Prostate gland (tissue), 2 donors: ENCODE measurements around the gene BLM. TPM values are rescaled to one million over a fixed set of nuclear protein-coding genes. Genes with fewer than 3 reads are reported as not detected.

Source experiments
- DNase-seq: peaks from one replicate; pipeline ENCODE4 v3.0.0-alpha.2; 2019; ENCODE audit warnings: low spot score
- H3K27ac ChIP-seq, 2 donors: fragments of 200-600 bp; sonication (generic); 2 replicates each; pipeline ENCODE4 v1.5.1; 2017 to 2019
- H3K27me3 ChIP-seq: fragments of 200-600 bp; sonication (generic); replicated peaks from 2 replicates; pipeline ENCODE4 v1.5.1; 2019; ENCODE audit not compliant: insufficient read depth
- H3K36me3 ChIP-seq, 2 donors: fragments of 200-600 bp; sonication (generic); 1 replicate in 1 of 2; 2 replicates in 1 of 2; pipeline versions ENCODE4 v1.5.1 to v1.8.1; 2017 to 2019
- H3K4me1 ChIP-seq: fragments of 200-600 bp; sonication (generic); replicated peaks from 2 replicates; pipeline ENCODE4 v1.5.1; 2019
- H3K4me3 ChIP-seq, 2 donors: fragments of 200-600 bp; sonication (generic); 2 replicates each; pipeline ENCODE4 v1.5.1; 2017 to 2019
- H3K9me3 ChIP-seq: fragments of 200-600 bp; sonication (generic); 2 replicates; pipeline ENCODE4 v1.5.1; 2017
- POLR2A ChIP-seq: fragments of 450-650 bp; IDR thresholded peaks from one replicate; pipeline ENCODE4 v1.6.1; 2016; ENCODE audit warnings: antibody characterized with exemption, mild to moderate bottlenecking
- POLR2AphosphoS5 ChIP-seq: sonication (generic); formaldehyde crosslinking; IDR thresholded peaks from one replicate; pipeline ENCODE4 v1.6.1; 2017; ENCODE audit warnings: antibody characterized with exemption
- WGBS: methylation state at CpG from one replicate; pipeline ENCODE4 v1.1.5; 2018; 5-methylcytosine and 5-hydroxymethylcytosine counted together
- intact Hi-C: fragments of 100-400 bp; cut with DNase I; formaldehyde crosslinking; loops from one replicate; pipeline ENCODE4 v1.14.2; 2022
- total RNA-seq, 2 donors: library from RNA; depleted of rRNA; stranded (reverse); fragments of >200 nt; gene quantifications; one replicate each; pipeline ENCODE4 v1.1.0, GENCODE V29; 2016
- TF ChIP-seq, protein P1 (sequence below), 4 experiments: fragments of 200-600 bp in 2 of 4; fragments of 450-650 bp in 2 of 4; sonication (generic) in 2 of 4; IDR thresholded peaks; 1 replicate in 3 of 4; 2 replicates in 1 of 4; pipeline ENCODE4 v1.5.1; 2016 to 2019; ENCODE audit warnings: antibody characterized with exemption in 4 of 4, mild to moderate bottlenecking in 2 of 4, moderate library complexity in 2 of 4

BLM gene
- total RNA-seq, 2 donors from 2014 or later = 1.4 to 4.9 TPM

GRCh38 chr15:90709278-90709677 is 7.9 kb upstream of the BLM start:
- TF ChIP-seq POLR2A (no peak), POLR2AphosphoS5 (no peak)
- TF ChIP-seq, protein P1, sequence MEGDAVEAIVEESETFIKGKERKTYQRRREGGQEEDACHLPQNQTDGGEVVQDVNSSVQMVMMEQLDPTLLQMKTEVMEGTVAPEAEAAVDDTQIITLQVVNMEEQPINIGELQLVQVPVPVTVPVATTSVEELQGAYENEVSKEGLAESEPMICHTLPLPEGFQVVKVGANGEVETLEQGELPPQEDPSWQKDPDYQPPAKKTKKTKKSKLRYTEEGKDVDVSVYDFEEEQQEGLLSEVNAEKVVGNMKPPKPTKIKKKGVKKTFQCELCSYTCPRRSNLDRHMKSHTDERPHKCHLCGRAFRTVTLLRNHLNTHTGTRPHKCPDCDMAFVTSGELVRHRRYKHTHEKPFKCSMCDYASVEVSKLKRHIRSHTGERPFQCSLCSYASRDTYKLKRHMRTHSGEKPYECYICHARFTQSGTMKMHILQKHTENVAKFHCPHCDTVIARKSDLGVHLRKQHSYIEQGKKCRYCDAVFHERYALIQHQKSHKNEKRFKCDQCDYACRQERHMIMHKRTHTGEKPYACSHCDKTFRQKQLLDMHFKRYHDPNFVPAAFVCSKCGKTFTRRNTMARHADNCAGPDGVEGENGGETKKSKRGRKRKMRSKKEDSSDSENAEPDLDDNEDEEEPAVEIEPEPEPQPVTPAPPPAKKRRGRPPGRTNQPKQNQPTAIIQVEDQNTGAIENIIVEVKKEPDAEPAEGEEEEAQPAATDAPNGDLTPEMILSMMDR (IDR thresholded peaks at IDR 0.05) = no peak
- H3K27me3 ChIP-seq = no peaks in the 10 kb centered on the region
- H3K4me1 ChIP-seq = no peaks in the 10 kb centered on the region
- no peak overlapping the region for H3K4me3 ChIP-seq
- H3K36me3 ChIP-seq = no peaks in the 10 kb centered on the region
- 54% methylated on average over 3 of the region's 3 CpGs for WGBS
- no peak overlapping the region for H3K27ac ChIP-seq
- intact Hi-C loops = no loop called here
- H3K9me3 ChIP-seq = no peaks in the 10 kb centered on the region
- no peak for DNase-seq

DNA sequence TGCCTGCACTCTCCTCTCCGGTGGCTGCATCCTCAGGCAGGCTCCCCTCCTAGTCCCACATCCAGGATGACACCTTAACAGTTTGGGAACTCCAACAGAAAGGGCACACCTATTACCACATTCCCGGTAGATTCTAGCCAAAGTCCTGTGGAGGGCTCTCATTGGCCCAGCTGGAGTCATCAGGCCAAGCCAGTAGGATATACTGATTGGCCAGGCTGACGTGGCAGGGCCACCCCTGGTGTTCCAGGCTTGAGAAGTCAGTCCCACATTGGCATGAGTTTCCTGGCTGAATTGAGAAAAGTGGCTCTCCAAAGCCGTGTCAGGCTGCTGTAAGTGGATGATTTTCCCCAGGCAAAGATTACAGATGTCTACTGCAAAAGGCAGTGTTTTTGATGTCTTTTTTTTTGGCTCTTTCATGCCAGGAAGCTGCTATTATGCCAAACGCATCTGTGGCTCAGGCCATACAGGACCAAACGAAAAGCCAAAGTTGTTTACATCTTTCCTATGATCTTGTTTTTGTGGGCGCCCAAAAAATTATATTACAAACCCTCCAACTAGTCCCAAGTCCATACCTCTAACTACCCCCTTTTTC is 6.6 kb upstream of the BLM start:
- H3K4me1 ChIP-seq = no peaks in the 10 kb centered on the region
- intact Hi-C loops = no loop called here
- DNase-seq = no peak
- no peak overlapping the region for H3K27ac ChIP-seq
- no peaks in the 10 kb centered on the region for H3K36me3 ChIP-seq
- WGBS = 77% methylated on average over 7 of the region's 7 CpGs
- TF ChIP-seq POLR2AphosphoS5 = no peak
- no peak for TF ChIP-seq POLR2A
- TF ChIP-seq, protein P1 (IDR thresholded peaks at IDR 0.05) = no peak
- no peaks in the 10 kb centered on the region for H3K9me3 ChIP-seq
- H3K27me3 ChIP-seq = no peaks in the 10 kb centered on the region
- no peak overlapping the region for H3K4me3 ChIP-seq

- intact Hi-C loops = no loop called here
- H3K27me3 ChIP-seq = no peaks in the 10 kb centered on the region
Measured at GRCh38 chr15:90711418-90711824, 5.7 kb upstream of the BLM start.

DNA sequence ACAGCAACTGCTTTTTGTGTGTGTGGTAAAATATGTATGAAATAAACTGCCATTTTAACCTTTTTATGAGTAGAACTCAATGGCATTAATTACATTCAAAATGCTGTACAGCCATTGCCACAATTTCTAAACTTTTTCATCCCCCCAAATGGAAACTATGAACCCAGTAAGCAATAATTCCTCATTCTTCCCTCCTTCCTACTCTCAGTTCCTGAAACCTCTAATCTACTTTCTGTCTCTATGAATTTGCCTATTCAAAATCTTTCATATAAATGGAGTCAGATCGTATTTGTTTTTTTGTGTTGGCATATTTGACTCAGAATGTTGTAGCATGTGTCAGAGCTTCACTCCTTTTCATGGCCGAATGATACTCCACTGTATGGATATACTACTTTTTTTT is 5.3 kb upstream of the BLM start:
- Histone ChIP-seq H3K4me1 (no peaks in the 10 kb centered on the region), H3K4me3 (no peak overlapping the region), H3K36me3 (no peaks in the 10 kb centered on the region), H3K9me3 (no peaks in the 10 kb centered on the region), H3K27me3 (no peaks in the 10 kb centered on the region), H3K27ac (no peak overlapping the region)
- no peak for DNase-seq
- TF ChIP-seq POLR2AphosphoS5 (no peak), POLR2A (no peak)
- TF ChIP-seq, protein P1 (IDR thresholded peaks at IDR 0.05) = no peak
- intact Hi-C loops = no loop called here
- 89% methylated on average over 2 of the region's 2 CpGs for WGBS

More at GRCh38 chr15:90711418-90711824, 5.7 kb upstream of the BLM start:
- H3K4me3 ChIP-seq = no peak overlapping the region
- no peak overlapping the region for H3K27ac ChIP-seq
- H3K9me3 ChIP-seq = no peaks in the 10 kb centered on the region
- H3K4me1 ChIP-seq = no peaks in the 10 kb centered on the region
- H3K36me3 ChIP-seq = no peaks in the 10 kb centered on the region
- TF ChIP-seq POLR2AphosphoS5 (no peak), POLR2A (no peak)
- TF ChIP-seq, protein P1 (IDR thresholded peaks at IDR 0.05) = no peak
- WGBS = 64% methylated on average over 2 of the region's 2 CpGs
- DNase-seq = no peak

- no peak overlapping the region for H3K27ac ChIP-seq
- H3K4me1 ChIP-seq = no peaks in the 10 kb centered on the region
- no peaks in the 10 kb centered on the region for H3K36me3 ChIP-seq
- intact Hi-C loops = no loop called here
- DNase-seq = no peak
- WGBS = 97% methylated on average over 1 of the region's 1 CpG
- no peak for TF ChIP-seq POLR2A
- no peak for TF ChIP-seq POLR2AphosphoS5
- TF ChIP-seq, protein P1 (IDR thresholded peaks at IDR 0.05) = no peak
- no peaks in the 10 kb centered on the region for H3K9me3 ChIP-seq
- no peaks in the 10 kb centered on the region for H3K27me3 ChIP-seq
- H3K4me3 ChIP-seq = no peak overlapping the region
Measured at GRCh38 chr15:90713081-90713480, 4.1 kb upstream of the BLM start.
